GM10266 (cell line): ENCODE results near the gene DYRK2.
A peak's percentile ranks its signal among the peaks of the same experiment; 100 is the strongest.

Experiments used
- DNase-seq: peaks from one replicate; pipeline ENCODE4 v3.0.0; 2012; ENCODE audit errors: extremely low spot score
- CTCF ChIP-seq: IDR thresholded peaks from 2 replicates; pipeline ENCODE4 v1.5.1; 2012; ENCODE audit warnings: mild to moderate bottlenecking, low read depth; ENCODE audit not compliant: control insufficient read depth, insufficient read depth; ENCODE audit errors: missing control alignments

DYRK2 gene

GRCh38 chr12:67698672-67699581 is 50.4 kb downstream of the DYRK2 start:
- DNase-seq, result peak; percentile 74
- no peak for TF ChIP-seq CTCF

GRCh38 chr12:67701121-67701520 is 52.6 kb downstream of the DYRK2 start:
- TF ChIP-seq CTCF, result no peak
- DNase-seq, result no peak

- TF ChIP-seq CTCF, result no peak
- DNase-seq, result no peak
These were observed 53.6 kb downstream of the DYRK2 start for GRCh38 chr12:67702136-67702535.

GRCh38 chr12:67704071-67704470 is 55.5 kb downstream of the DYRK2 start:
- no peak for DNase-seq
- TF ChIP-seq CTCF, result no peak

- TF ChIP-seq CTCF, result no peak
- DNase-seq, result no peak
These were observed 57.1 kb downstream of the DYRK2 start for GRCh38 chr12:67705394-67706370.

- no peak for DNase-seq
- no peak for TF ChIP-seq CTCF
These were observed 60.9 kb downstream of the DYRK2 start for GRCh38 chr12:67709367-67709954.
